ENCODE measurements around the gene RAB3C. TPM values are rescaled to one million over a fixed set of nuclear protein-coding genes. Genes with fewer than 3 reads are reported as not detected.

The RAB3C gene
- total RNA-seq, 2 donors from 2014 or later = 0.41 to 2.8 TPM

DNA sequence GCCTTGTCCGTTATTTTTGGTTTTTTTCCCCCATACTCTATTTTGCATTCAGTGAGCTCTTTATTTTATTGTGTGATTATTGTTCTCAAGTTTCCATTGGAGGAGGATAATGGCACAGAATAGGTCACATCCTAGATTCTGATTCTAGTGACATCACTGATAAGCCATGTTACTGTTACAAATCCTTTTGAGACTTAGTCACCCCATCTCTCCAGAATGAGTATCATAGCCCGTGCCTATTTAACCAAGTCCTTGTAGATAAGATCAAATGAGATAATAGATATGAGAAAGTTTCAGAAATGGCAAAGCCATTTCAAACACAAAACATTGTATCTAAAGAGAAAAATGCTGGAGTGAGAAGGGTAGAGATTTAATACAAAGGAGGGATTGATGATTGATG, 242.6 kb downstream of the RAB3C start:
- Histone ChIP-seq H3K9me3 (no peaks in the 10 kb centered on the region), H3K27ac (no peak overlapping the region), H3K4me1 (ENCODE audit: control insufficient read depth in 1 of 2, low read depth in 2 of 2) (no peaks in the 10 kb centered on the region), H3K36me3 (no peaks in the 10 kb centered on the region), H3K27me3 (replicated peaks; ENCODE audit: insufficient read depth) (no peaks in the 10 kb centered on the region), H3K4me3 (no peak overlapping the region)
- TF ChIP-seq CTCF (IDR thresholded peaks at IDR 0.05) = no peak
- no peak for ATAC-seq (ENCODE audit: insufficient number of reproducible peaks, low FRiP score, low read depth)
- DNase-seq (ENCODE audit: low spot score) = no peak

DNA sequence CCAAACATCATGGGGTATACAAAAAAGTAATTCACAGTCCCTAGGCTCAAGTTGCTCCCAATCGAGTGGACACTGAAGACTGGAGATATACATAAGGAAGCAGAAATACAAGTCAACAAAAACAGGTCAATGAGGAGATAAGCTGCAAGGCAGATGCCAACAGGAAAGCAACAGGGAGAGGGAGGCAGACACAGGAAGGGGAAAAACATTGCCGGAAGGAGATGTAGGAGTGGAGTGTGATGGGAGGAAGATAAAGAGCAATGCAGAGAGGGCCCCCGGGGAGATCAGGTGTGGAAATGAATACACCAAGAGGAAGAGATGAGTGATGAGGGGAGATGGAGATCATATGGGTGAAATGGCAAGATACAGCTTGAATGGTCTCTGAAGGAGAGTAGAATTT, 243.0 kb downstream of the RAB3C start:
- no peak for TF ChIP-seq CTCF (IDR thresholded peaks at IDR 0.05)
- ATAC-seq (ENCODE audit: insufficient number of reproducible peaks, low FRiP score, low read depth) (no peak), DNase-seq (ENCODE audit: low spot score) (no peak)
- Histone ChIP-seq H3K27ac (no peak overlapping the region), H3K36me3 (no peaks in the 10 kb centered on the region), H3K27me3 (replicated peaks; ENCODE audit: insufficient read depth) (no peaks in the 10 kb centered on the region), H3K9me3 (no peaks in the 10 kb centered on the region), H3K4me3 (no peak overlapping the region), H3K4me1 (ENCODE audit: control insufficient read depth in 1 of 2, low read depth in 2 of 2) (no peaks in the 10 kb centered on the region)

DNA sequence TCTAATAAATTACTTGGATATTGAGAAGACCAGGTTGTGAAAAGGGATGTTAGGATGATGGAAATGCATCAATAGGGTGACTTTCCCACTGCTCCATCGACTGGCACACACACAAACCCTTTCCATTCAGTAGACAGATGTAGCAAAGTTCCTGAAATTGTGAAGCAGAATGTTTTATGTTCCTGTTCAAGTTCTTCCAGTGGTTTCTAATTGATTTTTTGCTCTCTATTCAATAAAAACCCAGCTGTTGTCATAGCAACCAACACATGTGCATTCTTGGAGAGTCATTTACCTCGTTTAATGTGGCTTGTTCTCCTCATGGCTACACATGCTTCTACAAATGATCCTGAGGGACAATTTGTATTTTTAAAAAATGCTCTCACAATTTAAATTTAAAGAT, 244.6 kb downstream of the RAB3C start:
- H3K9me3 ChIP-seq = no peaks in the 10 kb centered on the region
- no peaks in the 10 kb centered on the region for H3K4me1 ChIP-seq (ENCODE audit: control insufficient read depth in 1 of 2, low read depth in 2 of 2)
- no peak for TF ChIP-seq CTCF (IDR thresholded peaks at IDR 0.05)

DNA sequence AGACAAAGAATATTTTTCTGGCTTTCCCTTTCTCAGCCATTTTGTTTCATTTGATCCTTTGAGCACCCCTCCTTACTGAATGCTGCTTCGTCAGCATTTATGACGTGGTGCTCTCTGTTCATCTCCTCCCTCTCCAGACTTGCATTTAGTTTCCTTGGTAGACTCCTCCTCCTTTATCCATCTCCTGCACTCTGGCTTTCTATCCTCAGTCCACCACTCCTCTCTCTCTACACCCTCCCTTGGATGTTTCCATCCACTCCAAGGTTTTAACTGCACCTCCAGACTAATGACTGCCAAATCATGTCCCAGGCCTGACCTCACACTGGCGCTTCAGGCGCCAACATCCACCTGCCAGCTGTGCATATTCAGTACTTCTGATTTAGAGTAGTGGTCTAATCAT, 245.4 kb downstream of the RAB3C start:
- Histone ChIP-seq H3K27ac (no peak overlapping the region), H3K36me3 (no peaks in the 10 kb centered on the region), H3K9me3 (no peaks in the 10 kb centered on the region), H3K27me3 (replicated peaks; ENCODE audit: insufficient read depth) (no peaks in the 10 kb centered on the region), H3K4me1 (ENCODE audit: control insufficient read depth in 1 of 2, low read depth in 2 of 2) (no peaks in the 10 kb centered on the region), H3K4me3 (no peak overlapping the region)
- no peak for TF ChIP-seq CTCF (IDR thresholded peaks at IDR 0.05)
- DNase-seq (ENCODE audit: low spot score) (no peak), ATAC-seq (ENCODE audit: insufficient number of reproducible peaks, low FRiP score, low read depth) (no peak)

More for the DNA sequence above, 244.6 kb downstream of the RAB3C start:
- DNase-seq (ENCODE audit: low spot score) (no peak), ATAC-seq (ENCODE audit: insufficient number of reproducible peaks, low FRiP score, low read depth) (no peak)
- no peaks in the 10 kb centered on the region for H3K36me3 ChIP-seq
- H3K27me3 ChIP-seq (replicated peaks; ENCODE audit: insufficient read depth) = no peaks in the 10 kb centered on the region
- H3K4me3 ChIP-seq = no peak overlapping the region
- no peak overlapping the region for H3K27ac ChIP-seq

- no peak for TF ChIP-seq CTCF (IDR thresholded peaks at IDR 0.05)
- no peaks in the 10 kb centered on the region for H3K4me1 ChIP-seq (ENCODE audit: control insufficient read depth in 1 of 2, low read depth in 2 of 2)
- no peak for DNase-seq (ENCODE audit: low spot score)
Observed at GRCh38 chr5:58834242-58835225, 251.7 kb downstream of the RAB3C start.

More at GRCh38 chr5:58834242-58835225, 251.7 kb downstream of the RAB3C start:
- Histone ChIP-seq H3K4me3 (no peak overlapping the region), H3K36me3 (no peaks in the 10 kb centered on the region), H3K27me3 (replicated peaks; ENCODE audit: insufficient read depth) (no peaks in the 10 kb centered on the region), H3K9me3 (peaks cover under 1% of the 10 kb centered on the region), H3K27ac (no peak overlapping the region)
- ATAC-seq (ENCODE audit: insufficient number of reproducible peaks, low FRiP score, low read depth) = no peak
